ENCODE data around the gene NFIA. TPM values are rescaled to one million over a fixed set of nuclear protein-coding genes. Genes with fewer than 3 reads are reported as not detected.

The NFIA gene
- total RNA-seq, 1 donor from 2014 or later = 111 TPM

DNA sequence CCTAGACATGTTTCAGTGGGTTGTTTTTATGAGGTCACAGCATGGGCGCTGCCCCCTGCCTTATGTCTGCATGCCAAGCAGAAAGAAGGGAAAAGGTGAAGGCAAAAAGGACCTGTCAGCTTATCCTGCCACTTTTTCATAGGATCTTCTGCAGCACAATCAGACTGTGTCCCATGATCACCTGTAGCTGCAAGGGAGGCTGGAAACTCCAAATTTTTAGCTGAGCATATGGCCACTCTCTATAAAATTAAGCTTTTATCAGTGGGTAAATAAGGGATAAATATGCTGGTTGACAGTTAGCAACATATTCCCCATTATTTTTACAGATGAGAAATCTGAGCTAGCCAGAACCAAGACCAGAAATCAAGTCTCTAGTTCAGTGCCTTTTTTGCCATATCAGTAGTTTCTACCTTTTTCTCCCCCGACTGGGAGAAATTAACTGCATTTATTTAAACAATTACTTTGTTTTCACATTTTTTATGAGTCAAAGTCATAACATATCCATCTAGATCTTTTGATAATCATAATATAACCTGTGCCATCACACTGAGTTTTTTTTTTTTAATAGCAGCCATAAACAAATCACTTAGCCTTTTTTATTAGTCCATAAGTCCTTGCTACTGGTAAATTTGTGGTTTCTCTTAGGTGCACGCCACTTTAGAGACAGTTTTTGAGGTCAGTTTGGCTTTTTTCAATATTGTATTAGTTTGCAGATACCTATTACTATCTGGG is 307.0 kb downstream of the NFIA start:
- no peak for DNase-seq (ENCODE audit: low spot score)

DNA sequence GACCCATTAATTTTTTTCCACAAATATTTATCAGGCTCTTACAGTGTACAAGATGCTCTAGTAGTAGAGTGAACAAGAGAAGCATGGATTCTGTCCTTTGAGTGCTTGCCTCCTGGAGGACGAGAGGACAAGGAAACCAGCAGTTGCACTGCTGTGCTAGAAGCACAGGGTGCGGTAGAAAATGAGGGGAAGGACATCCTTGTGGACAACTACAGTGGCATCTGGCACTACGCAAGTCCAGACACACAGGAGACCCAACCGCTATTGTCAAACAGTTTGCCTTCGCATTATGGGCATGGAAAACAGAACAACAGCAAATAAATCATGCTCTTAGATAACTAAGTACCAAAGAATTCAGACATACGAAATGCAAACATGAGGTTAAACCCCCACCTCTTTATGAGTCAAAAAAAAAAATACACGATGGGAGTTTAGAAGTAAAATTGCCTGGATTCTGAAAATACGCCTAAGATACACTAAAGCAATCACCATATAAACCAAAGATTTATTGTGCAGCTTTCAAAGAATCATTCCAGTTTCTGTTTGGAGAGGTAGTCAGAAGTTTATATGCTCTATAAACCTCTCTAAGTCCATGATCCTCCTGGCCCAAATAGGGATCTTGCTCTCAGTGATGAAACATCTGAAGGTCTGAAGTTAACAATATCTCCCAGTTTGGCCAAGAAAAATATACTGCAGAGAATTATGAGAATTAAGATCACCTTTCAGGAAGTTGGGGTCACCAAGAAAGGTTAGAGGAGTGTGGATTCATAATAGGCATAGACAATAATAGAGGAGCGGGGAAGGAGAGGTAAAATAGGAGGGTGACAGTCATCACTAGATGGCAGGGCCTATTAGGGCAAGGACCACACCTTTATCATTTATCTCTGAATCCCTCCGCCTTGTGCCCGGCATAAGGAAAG is 307.8 kb downstream of the NFIA start:
- no peak for DNase-seq (ENCODE audit: low spot score)

DNA sequence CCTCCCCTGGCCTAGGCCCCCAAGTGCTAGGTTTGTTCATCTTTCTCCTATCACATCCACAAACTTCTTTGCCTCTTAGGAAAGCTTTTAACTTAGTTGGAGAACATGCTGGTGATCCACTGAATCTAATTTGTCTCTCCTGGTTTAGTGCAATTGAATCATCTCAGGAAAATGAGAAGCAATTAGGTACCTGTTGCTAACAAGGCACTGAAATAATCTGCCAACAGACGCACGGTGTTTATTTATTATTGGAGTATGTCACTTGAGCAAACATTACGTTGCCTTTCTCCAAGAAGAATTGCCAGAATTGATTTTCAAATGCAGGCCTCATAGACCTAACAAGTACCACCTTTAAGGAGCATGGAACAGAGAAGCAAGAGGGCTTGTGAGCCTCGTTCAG is 309.4 kb downstream of the NFIA start:
- no peak for DNase-seq (ENCODE audit: low spot score)

DNA sequence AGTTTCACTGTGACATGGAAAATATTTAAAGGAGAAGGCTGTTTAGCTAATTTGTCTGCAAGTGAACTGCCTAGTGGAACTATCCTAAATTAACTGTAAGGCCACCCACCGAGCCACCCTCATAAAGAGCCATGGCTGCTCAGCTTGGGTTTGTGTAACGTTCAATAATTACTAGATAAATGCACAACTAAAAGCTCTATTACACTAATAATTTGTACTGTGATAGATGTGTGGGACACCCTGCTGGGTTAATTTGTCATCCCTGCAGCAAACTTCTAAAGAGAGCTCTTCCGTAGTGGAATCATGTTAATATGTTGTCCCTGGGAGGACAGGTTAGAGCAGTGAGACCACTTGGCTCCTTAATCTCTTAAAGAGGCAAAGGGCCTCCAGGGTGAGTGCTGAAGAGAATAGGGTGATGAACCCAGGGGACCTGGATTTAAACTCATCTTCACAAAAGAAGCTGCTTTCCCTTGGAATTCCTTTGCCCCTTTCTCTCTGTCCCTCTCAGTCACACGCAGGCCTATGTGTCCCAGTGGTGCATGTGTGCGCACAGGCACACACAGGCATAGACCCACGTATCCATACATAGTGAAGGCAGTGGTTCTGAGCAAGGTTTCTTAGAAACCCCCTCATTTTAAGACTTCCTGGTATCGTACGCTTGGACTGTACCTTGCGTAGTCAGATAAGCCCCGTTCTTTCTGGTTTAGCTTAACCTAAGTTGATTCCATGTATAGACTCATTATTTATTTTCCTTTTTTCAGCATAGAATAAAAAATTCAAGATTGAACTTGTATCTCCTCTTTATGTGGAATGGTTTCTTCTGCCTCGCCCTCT is 310.3 kb downstream of the NFIA start:
- DNase-seq (ENCODE audit: low spot score) = no peak

DNA sequence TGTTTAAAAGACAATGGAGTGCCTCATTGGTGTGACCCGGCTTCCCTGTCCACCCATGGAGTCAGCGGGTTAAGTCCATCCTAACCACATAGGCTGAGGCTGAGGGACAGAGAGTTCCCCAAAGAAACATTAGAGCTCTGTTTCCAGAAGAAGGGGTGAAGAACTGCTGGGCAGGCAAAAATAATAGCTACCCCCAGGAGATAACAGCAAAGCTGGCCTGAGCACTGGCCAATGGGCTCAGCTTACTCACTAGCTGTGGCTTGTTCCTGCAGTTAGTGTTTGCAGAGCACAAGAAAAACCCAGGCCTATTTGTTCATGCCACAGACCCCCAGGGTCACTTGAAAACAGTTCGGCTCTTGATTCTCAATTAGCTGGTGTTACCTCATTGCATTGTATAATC is 311.2 kb downstream of the NFIA start:
- DNase-seq (ENCODE audit: low spot score) = no peak

DNA sequence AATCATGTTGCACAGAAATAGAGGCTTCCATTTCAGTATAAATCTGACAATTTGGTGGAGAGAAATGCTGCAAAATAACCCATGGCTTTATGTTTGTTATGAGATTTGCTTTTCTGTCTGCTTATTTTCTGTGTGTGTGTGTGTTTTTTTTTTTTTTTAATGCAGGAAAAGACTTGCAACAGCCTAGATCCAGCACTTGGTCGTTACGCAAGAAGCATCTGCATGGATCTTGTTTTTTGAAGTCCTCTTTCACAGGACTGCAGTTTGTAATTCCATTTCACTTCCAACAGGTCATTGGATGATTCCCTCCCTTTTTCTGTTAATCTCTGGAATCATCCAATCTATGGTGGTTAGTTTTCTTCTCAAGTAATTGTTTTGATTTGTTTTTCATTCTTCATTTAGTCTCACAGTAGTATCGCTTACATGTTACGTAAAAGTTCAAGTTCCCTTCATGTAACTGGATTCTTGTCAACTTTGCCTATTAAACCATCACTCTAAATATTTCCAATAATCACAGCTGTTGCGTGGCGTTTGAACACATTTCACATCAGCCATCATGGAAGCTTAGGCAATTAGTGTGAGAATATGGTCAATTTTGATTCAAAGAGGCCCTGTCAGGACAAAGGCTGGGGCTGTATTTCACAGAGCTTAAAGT is 312.9 kb downstream of the NFIA start:
- DNase-seq (ENCODE audit: low spot score) = no peak

DNA sequence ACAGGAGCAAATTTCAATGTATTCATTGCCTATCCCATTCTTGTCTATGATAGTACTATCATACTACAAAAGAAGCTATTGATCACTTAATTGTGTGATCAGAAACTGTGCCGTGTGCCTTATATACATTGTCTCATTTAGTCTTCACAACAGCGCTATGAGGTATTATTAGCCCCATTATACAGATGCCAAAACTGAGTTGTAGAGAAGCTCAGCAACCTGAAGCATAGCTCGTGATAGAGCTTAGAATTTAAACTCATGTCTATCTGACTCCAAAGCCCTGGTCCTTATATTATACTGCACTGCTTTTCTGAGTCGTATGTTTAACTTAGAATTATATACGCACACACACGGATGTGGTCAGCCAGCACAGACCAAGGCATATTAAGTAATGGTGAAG is 315.1 kb downstream of the NFIA start:
- DNase-seq (ENCODE audit: low spot score) = no peak

DNA sequence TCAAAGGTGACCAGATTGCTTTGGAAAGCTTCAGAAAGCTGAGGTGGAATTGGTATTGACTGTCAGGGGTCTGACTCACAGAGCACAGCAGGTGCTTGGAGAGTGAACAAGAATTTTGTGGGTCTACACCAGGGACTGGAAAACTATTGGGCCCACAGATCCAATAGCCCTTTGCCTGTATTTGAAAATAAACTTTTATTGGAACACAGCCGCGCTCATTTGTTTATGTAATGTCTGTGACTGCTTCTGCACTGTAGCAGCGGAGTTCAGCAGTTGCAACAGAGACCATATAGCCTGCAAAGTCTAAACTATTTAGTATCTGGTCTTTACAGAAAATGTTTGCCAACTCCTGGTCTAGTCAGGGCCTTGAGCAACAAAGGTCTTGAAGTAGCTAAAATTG is 315.6 kb downstream of the NFIA start:
- DNase-seq (ENCODE audit: low spot score) = no peak

DNA sequence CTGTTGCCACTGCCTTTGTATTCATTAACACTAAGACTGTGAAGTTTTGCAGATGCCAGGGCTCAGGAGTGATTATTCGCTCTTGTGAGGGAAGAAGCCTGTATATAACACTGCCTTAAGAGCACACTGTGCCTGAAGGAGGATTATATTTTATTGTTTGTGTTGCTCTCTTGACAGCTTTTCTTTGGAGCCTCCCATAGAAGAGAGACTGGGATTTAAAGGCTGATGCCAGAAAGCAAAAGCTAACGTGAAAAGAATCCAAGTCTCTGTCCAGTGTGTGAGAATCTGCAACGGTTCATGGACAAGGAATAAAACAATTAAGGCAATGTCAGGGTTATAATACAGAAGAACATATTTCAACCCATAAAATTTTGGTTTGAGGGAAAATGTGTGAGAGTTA is 316.8 kb downstream of the NFIA start:
- no peak for DNase-seq (ENCODE audit: low spot score)

DNA sequence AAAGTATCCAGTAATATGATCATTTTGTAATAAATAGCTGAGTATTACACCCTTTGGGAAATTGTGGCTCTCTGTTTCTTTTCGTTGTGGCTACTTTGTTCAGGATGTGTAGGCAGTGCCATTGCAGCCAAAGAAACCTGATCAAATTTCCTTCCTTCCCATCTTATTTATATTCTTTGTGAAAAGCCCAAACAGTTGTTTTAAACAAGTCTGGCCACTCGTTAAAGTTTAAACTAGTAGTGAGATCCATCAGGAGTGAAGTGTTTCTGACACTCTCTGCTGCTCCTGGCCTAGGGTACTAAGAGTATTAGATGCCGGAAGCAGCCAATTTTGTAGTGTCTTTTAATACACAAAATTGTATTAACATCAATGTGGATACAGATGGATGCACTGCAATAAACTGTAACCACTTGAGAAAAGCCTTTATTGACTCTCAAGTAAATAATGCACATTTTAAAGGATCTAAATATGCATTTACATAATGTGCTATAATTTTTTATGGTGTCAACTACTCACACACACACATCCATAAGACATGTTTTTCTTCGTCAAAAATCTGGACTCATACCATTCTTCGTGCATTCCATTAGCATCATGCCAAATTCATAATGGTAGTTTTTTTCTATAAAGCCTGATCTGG is 317.9 kb downstream of the NFIA start:
- no peak for DNase-seq (ENCODE audit: low spot score)

DNA sequence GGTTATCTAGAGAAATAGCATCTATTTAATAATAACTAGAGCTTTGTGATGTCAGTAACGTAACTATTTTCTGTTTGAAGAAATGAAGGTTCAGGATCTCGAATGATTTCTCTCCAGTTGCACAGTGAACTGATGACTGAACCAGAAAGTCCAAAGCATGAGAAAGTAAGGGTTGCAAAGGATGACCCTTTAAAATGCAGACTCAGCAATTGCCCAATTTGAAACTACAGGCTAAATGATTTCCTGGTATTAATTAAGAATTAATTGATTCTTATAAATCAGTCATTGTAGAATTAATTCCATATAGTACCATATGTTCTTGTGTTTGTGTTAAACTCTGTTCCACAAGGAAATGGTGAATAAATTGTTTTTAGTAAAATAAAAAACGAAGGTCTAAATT is 318.6 kb downstream of the NFIA start:
- no peak for DNase-seq (ENCODE audit: low spot score)

DNA sequence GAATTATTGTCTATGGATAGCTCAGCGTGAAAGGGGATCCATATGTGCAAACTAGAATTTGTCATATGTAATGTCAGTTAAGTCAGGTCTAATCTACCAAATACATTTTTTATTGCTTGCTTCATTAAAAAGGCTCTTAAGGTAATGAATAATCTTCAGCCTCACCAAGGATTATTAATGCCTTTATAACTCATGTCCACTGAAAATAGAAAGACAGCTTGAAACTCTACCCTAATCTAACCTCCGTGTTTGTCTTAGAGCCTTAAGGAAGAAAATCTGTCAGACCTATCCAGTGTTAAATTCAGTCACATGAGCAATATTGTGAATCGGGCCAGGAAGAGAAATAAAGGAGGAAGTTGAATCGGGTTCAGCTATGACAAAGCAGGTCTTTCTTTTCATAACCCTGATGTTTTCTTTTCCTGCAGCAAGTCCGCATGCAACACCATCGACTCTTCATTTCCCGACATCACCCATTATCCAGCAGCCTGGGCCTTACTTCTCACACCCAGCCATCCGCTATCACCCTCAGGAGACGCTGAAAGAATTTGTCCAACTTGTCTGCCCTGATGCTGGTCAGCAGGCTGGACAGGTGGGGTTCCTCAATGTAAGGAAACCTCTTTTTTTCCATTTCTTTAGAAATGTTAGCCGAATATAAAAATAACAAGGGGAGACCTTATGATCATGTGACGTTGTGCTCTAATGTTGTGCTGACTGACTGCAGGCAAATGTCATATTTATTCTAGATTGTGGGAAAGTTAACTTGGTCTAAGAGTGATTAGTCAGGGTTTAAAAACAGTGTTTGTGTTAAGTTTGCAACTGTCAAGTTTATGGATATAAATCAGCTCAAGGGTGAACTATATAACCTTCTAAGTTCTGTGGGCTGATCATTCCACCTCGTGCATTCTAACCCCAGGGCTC is 321.6 kb downstream of the NFIA start:
- no peak for DNase-seq (ENCODE audit: low spot score)

DNA sequence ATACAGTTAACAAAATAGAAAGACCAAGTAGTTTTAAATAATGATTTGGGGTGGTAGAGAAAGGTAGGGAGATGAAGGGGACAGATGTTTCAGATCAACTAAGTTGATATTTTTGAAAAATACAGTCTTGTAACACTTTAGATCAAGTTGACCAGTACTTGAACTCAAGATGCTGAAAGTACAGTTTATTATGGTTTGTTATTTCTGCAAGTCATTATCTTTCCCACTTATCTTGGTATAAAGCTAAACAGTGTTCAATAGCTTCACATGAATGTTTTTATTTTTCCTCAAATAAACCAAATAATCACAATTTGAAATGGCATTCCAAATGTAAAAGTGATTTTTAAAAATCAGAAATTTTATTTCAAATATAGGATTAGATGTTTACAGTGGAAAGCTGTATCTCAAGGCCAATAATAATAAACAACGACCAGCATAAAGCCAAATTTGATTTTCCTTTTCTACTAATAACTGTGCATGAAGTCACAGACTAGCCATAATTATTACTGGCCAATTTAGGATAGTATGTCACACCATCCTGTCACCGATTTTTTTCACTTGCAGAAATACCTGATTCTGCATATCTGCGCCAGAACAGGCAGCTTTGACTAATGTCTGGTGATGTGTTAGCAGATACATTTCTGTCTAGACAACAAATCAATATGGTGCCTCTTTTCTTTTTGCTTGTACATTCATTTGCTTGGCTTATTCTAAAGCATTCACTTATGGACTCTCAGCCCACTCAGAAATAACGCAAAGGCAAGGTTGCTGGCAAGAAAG is 322.4 kb downstream of the NFIA start:
- DNase-seq (ENCODE audit: low spot score) = no peak

DNA sequence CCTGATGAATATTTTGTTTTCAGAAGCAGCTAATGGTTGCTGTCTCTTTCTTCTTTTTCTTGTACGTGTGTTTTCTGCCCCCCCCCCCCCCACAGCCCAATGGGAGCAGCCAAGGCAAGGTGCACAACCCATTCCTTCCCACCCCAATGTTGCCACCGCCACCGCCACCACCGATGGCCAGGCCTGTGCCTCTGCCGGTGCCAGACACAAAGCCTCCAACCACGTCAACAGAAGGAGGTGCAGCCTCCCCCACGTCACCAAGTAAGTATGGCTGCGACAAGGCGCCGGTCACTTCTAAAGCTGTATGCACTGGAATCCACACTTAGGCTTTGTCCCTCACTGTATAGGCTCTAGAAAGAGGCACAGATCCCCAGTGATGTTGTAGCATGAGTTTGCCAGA is 324.1 kb downstream of the NFIA start:
- DNase-seq (ENCODE audit: low spot score) = no peak

DNA sequence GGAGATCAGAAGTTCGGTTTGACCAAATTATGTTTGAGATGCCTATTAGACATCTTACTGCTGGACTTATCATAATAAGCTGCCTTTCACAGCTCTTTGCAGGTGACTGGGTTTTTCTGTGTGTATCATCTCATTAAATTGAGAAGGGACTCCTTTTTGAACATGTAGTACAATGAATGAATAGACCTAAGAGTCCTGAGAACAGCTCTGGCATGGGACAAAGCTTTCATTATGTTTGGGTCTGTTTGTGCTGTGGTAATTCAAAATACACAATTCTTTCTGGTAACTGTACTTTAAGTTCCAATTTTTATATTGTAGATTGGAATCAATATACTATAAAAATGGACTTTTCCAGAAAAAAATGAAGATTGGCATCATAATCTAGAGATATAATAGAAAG is 330.2 kb downstream of the NFIA start:
- DNase-seq (ENCODE audit: low spot score) = no peak

DNA sequence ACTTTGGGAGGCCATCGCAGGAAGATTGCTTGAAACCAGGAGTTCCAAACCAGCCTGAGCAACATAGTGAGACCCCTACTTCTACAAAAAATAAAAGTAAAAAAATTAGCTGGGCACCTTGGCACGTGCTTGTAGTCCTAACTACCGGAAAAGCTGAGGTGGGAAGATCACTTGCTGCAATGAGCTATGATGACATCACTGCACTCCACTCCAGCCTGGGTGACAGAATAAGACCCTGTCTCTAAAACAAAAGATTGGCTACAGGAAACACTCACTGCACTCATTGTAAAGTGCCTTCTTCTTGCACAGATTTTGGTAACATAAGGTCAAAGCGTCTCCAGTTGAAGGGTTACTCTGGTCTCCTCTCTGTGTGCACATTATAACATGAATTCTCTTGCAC is 336.8 kb downstream of the NFIA start:
- no peak for DNase-seq (ENCODE audit: low spot score)

DNA sequence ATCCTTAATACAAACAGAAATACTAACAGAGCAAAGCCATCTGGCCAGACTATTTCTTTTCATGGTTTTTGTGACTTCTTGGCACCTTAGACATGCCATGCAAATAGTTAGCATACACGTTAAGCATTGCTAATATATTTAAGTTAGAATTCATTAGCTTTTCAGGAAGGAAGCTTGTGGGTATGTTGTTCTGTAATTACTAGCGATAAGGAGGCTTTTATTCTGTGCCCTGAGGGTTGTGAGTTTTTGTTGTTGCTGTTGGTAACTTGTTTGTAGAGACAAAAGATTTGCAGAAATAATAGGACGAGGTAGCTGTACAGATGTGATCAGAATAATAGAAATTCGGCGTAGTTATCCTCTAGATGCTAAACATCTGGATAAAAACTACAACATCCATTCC is 337.3 kb downstream of the NFIA start:
- no peak for DNase-seq (ENCODE audit: low spot score)

DNA sequence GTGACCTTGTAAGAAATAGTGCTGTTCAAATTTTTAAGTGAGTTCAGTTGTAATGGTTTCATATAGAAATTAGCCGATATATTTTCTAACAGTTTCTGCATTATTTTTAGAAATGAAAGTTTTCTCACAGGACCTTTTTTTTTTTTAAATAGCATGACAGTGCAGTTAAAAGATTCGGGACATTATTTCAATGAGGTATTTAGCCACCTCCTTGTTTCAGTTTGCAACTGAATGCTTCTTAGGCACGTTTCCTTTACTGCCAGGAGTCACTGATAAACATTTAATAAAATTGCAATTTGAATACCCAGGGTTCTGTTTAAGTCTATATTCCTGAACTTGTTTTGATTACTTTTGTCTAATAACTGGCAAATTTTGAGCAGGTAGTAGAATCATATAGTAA is 337.9 kb downstream of the NFIA start:
- no peak for DNase-seq (ENCODE audit: low spot score)
